ENCODE data around the gene TTC1.
"Not testable (repeated sequence)": the region's sequence is repeated elsewhere in the genome, so short reads cannot be mapped to it uniquely, and the experiment has no call there.

TTC1 gene

GRCh38 chr5:160008877-160009590, at the start of gene TTC1:
TTC1 (plus strand) TSS chr5:160009139; CDS start chr5:160010529, 1,390 bp downstream.
- peak; percentile 99 for DNase-seq

GRCh38 chr5:159961176-159962160, 47.5 kb upstream of the TTC1 start:
- no peak for DNase-seq

GRCh38 chr5:159962214-159962613, 46.7 kb upstream of the TTC1 start:
- DNase-seq = no peak

- no peak for DNase-seq
These were observed 45.0 kb upstream of the TTC1 start for GRCh38 chr5:159963935-159964334.

GRCh38 chr5:159965031-159965837, 43.7 kb upstream of the TTC1 start:
- peak; percentile 11 to 38 for DNase-seq

GRCh38 chr5:159965838-159966128, 43.2 kb upstream of the TTC1 start:
- DNase-seq = not testable (repeated sequence)

- DNase-seq = no peak
These were observed 39.0 kb upstream of the TTC1 start for GRCh38 chr5:159969966-159970365.

GRCh38 chr5:159971038-159971437, 37.9 kb upstream of the TTC1 start:
- no peak for DNase-seq

GRCh38 chr5:159971514-159971913, 37.4 kb upstream of the TTC1 start:
- no peak for DNase-seq

GRCh38 chr5:159971931-159972461, 36.9 kb upstream of the TTC1 start:
- DNase-seq = no peak

GRCh38 chr5:159972538-159973362, 36.2 kb upstream of the TTC1 start:
- DNase-seq = no peak

GRCh38 chr5:159975462-159976019, 33.4 kb upstream of the TTC1 start:
- no peak for DNase-seq

GRCh38 chr5:159976921-159977320, 32.0 kb upstream of the TTC1 start:
- no peak for DNase-seq

- DNase-seq = no peak
These were observed 30.6 kb upstream of the TTC1 start for GRCh38 chr5:159978358-159978757.

- no peak for DNase-seq
These were observed 26.3 kb upstream of the TTC1 start for GRCh38 chr5:159982421-159983173.

GRCh38 chr5:159987031-159987674, 21.8 kb upstream of the TTC1 start:
- DNase-seq = peak; percentile 75 to 76

GRCh38 chr5:159990506-159990905, 18.4 kb upstream of the TTC1 start:
- DNase-seq = peak in 1 of 2 experiments; percentile 26

GRCh38 chr5:159992566-159992965, 16.4 kb upstream of the TTC1 start:
- DNase-seq = no peak

- no peak for DNase-seq
These were observed 15.7 kb upstream of the TTC1 start for GRCh38 chr5:159993194-159993593.

- DNase-seq = no peak
These were observed 13.0 kb upstream of the TTC1 start for GRCh38 chr5:159995907-159996306.

Measured in Kasumi-1 (cell line).